ENCODE data around the gene PICALM. TPM values are rescaled to one million over a fixed set of nuclear protein-coding genes. Genes with fewer than 3 reads are reported as not detected.

PICALM gene, protein sequence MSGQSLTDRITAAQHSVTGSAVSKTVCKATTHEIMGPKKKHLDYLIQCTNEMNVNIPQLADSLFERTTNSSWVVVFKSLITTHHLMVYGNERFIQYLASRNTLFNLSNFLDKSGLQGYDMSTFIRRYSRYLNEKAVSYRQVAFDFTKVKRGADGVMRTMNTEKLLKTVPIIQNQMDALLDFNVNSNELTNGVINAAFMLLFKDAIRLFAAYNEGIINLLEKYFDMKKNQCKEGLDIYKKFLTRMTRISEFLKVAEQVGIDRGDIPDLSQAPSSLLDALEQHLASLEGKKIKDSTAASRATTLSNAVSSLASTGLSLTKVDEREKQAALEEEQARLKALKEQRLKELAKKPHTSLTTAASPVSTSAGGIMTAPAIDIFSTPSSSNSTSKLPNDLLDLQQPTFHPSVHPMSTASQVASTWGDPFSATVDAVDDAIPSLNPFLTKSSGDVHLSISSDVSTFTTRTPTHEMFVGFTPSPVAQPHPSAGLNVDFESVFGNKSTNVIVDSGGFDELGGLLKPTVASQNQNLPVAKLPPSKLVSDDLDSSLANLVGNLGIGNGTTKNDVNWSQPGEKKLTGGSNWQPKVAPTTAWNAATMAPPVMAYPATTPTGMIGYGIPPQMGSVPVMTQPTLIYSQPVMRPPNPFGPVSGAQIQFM
- total RNA-seq: 245 and 442 TPM in 2 replicates

DNA sequence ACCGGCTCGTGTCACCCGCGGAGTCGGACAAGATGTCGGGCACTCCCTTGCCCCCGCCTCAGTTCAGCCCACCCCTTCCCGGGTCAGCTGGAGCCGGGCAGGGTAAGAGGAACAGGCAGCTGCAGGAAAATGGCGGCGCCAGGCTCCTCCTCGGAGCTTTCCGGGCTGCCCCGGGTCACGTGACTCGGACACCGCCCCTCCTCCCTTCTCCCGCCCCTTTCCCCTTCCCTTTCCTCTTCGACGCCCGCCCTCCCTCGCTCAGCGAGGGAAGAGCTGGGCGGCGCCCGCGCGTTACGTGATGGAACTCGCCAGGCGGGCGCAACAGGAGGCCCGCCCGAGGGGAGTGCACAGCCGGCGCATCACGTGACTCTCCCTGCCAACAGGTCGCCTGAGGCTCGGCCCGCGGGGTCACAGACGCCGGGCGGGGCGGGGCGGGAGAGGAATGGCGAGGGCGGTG lies at the start of gene PICALM:
TSS of gene PICALM (minus strand) at position 134 of the 457 bp plus-strand sequence. CDS start 304 bp downstream, outside the sequence.

Other genes with a start within 250 kb of the PICALM start
- gene CCDC83, start 213.7 kb downstream of the PICALM start, total RNA-seq: not detected in 2 replicates
- gene EED, start 175.7 kb upstream of the PICALM start, total RNA-seq: 6.6 and 21.2 TPM in 2 replicates
- gene HIKESHI, start 233.2 kb upstream of the PICALM start, total RNA-seq: 35.5 and 59.4 TPM in 2 replicates